Measurements from ENCODE around the gene ISM1. TPM values are rescaled to one million over a fixed set of nuclear protein-coding genes. Genes with fewer than 3 reads are reported as not detected.

The ISM1 gene
- total and polyA plus RNA-seq, 2 donors (not counting 3 experiments of a cell fraction or from before 2014, with no cell fraction given) = not detected

DNA sequence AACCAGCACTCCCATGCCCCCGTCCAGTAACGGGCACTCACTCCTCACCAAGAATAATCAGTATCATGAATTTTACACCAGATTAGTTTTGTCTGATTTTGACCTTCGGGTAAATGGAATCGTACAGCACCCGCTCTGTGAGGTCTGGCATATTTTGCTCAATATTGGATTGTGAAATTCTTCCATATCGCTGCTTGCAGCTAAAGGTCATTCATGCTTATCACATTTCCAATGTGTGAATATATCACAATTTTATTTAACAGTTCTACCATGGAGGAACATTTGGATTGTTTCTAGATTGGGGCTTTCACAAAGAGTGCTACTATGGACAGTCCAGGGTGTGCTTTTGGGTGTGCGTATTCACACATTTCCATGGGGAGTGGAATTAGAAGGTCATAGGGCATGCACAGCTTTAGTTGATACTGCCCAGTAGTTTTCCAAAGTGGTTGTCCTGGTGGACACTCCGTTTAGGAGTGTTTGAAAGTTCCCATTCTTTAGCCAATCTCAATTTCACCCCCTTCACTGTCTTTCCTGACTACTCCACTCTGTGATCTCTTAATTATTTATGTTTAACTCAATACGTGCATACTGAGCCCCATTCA lies 86.6 kb downstream of the ISM1 start:
- no peak for TF ChIP-seq JUN (IDR thresholded peaks at IDR 0.05; ENCODE audit: borderline replicate concordance, insufficient read depth, insufficient read length, low read depth)
- no peak for TF ChIP-seq POLR2AphosphoS5 (IDR thresholded peaks at IDR 0.05; ENCODE audit: insufficient read depth, low read depth, low read length)
- no peak for TF ChIP-seq FOS (IDR thresholded peaks at IDR 0.05; ENCODE audit: borderline replicate concordance, insufficient read depth, low read length)
- TF ChIP-seq MYC (IDR thresholded peaks at IDR 0.05; ENCODE audit: low read depth, low read length) = no peak
- TF ChIP-seq, protein P1, sequence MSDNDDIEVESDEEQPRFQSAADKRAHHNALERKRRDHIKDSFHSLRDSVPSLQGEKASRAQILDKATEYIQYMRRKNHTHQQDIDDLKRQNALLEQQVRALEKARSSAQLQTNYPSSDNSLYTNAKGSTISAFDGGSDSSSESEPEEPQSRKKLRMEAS (IDR thresholded peaks at IDR 0.05; ENCODE audit: insufficient read depth, insufficient read length) = no peak
- Histone ChIP-seq H3K27ac (ENCODE audit: insufficient read depth, low read depth, low read length) (no peak overlapping the region), H3K4me2 (ENCODE audit: insufficient read depth, low read length) (no peak overlapping the region), H3K4me3 (replicated peaks in 1 of 3; ENCODE audit: insufficient read depth in 1 of 3, low read depth in 1 of 3, low read length in 3 of 3) (no peak overlapping the region), H3K9me3 (replicated peaks; ENCODE audit: control insufficient read depth, insufficient read depth, low read length) (no peaks in the 10 kb centered on the region), H3K4me1 (ENCODE audit: control insufficient read depth, extremely low read depth, insufficient read depth, low read length) (no peaks in the 10 kb centered on the region), H3K27me3 (ENCODE audit: control insufficient read depth in 2 of 2, insufficient read depth in 2 of 2, low read length in 2 of 2) (peaks cover 3 to 7% of the 10 kb centered on the region in 2 experiments), H4K20me1 (replicated peaks; ENCODE audit: control insufficient read depth, extremely low read depth, insufficient read depth, low read length) (no peaks in the 10 kb centered on the region), H2AFZ (ENCODE audit: low read depth, low read length) (no peak overlapping the region), H3K79me2 (ENCODE audit: control insufficient read depth, insufficient read depth, low read length) (no peaks in the 10 kb centered on the region), H3K36me3 (ENCODE audit: control insufficient read depth in 2 of 2, extremely low read depth in 1 of 2, insufficient read depth in 2 of 2, low read length in 2 of 2) (no peaks in the 10 kb centered on the region), H3K9ac (replicated peaks; ENCODE audit: extremely low read depth, insufficient read depth, low read length) (no peak overlapping the region), H3K9me1 (replicated peaks; ENCODE audit: control insufficient read depth, extremely low read depth, insufficient read depth, low read length) (no peaks in the 10 kb centered on the region)
- intact Hi-C loops (cut with micrococcal nuclease) = no loop called here
- CTCF ChIA-PET = no interaction called here
- BruUV-seq (replicated peaks) = no TSS peak
- POLR2A ChIA-PET = no interaction called here
- dilution Hi-C loops (cut with MboI; ENCODE audit: extremely low pct_ligation_motif_present, low sequenced_read_pairs) = no loop called here
- FAIRE-seq (no peak), DNase-seq (ENCODE audit: low read depth, low spot score) (no peak)

- H3K27me3 ChIP-seq (ENCODE audit: control insufficient read depth in 2 of 2, insufficient read depth in 2 of 2, low read length in 2 of 2) = peaks cover 0 to 3% of the 10 kb centered on the region in 2 experiments
- H3K9me1 ChIP-seq (replicated peaks; ENCODE audit: control insufficient read depth, extremely low read depth, insufficient read depth, low read length) = no peaks in the 10 kb centered on the region
- no peak for DNase-seq (ENCODE audit: low read depth, low spot score)
- no TSS peak for BruUV-seq (replicated peaks)
- ChIA-PET POLR2A (no interaction called here), CTCF (no interaction called here)
- H3K79me2 ChIP-seq (ENCODE audit: control insufficient read depth, insufficient read depth, low read length) = no peaks in the 10 kb centered on the region
- TF ChIP-seq CTCF (IDR thresholded peaks at IDR 0.05; ENCODE audit: extremely low read depth in 1 of 2, insufficient read depth in 1 of 2, low read depth in 1 of 2, low read length in 2 of 2) = no peak
- TF ChIP-seq POLR2AphosphoS5 (IDR thresholded peaks at IDR 0.05; ENCODE audit: insufficient read depth, low read depth, low read length) = no peak
- TF ChIP-seq JUN (IDR thresholded peaks at IDR 0.05; ENCODE audit: borderline replicate concordance, insufficient read depth, insufficient read length, low read depth) = no peak
- no peak for TF ChIP-seq FOS (IDR thresholded peaks at IDR 0.05; ENCODE audit: borderline replicate concordance, insufficient read depth, low read length)
- TF ChIP-seq MYC (IDR thresholded peaks at IDR 0.05; ENCODE audit: low read depth, low read length) = no peak
- TF ChIP-seq GATA2 (IDR thresholded peaks at IDR 0.05; ENCODE audit: insufficient read depth, insufficient read length, low read depth, low read length) = no peak
- no peak for TF ChIP-seq EZH2 (IDR thresholded peaks at IDR 0.05; ENCODE audit: borderline replicate concordance, low read depth, low read length, severe bottlenecking)
- no peak for TF ChIP-seq POLR2A (IDR thresholded peaks at IDR 0.05; ENCODE audit: low read depth, low read length)
- TF ChIP-seq, protein P1 (IDR thresholded peaks at IDR 0.05; ENCODE audit: insufficient read depth, insufficient read length) = no peak
- no peaks in the 10 kb centered on the region for H3K4me1 ChIP-seq (ENCODE audit: control insufficient read depth, extremely low read depth, insufficient read depth, low read length)
- no peaks in the 10 kb centered on the region for H3K36me3 ChIP-seq (ENCODE audit: control insufficient read depth in 2 of 2, extremely low read depth in 1 of 2, insufficient read depth in 2 of 2, low read length in 2 of 2)
- no peak overlapping the region for H3K4me3 ChIP-seq (replicated peaks in 1 of 3; ENCODE audit: insufficient read depth in 1 of 3, low read depth in 1 of 3, low read length in 3 of 3)
- H2AFZ ChIP-seq (ENCODE audit: low read depth, low read length) = no peak overlapping the region
- H4K20me1 ChIP-seq (replicated peaks; ENCODE audit: control insufficient read depth, extremely low read depth, insufficient read depth, low read length) = no peaks in the 10 kb centered on the region
- intact Hi-C loops (cut with micrococcal nuclease) = no loop called here
- dilution Hi-C loops (cut with MboI; ENCODE audit: extremely low pct_ligation_motif_present, low sequenced_read_pairs) = no loop called here
- H3K27ac ChIP-seq (ENCODE audit: insufficient read depth, low read depth, low read length) = no peak overlapping the region
- H3K4me2 ChIP-seq (ENCODE audit: insufficient read depth, low read length) = no peak overlapping the region
- H3K9me3 ChIP-seq (replicated peaks; ENCODE audit: control insufficient read depth, insufficient read depth, low read length) = no peaks in the 10 kb centered on the region
- H3K9ac ChIP-seq (replicated peaks; ENCODE audit: extremely low read depth, insufficient read depth, low read length) = no peak overlapping the region
- FAIRE-seq = no peak
Observed at GRCh38 chr20:13312300-13312699, 91.2 kb downstream of the ISM1 start.

Data from endothelial cell of umbilical vein (primary cell).